Stomach (tissue), 9 donors: ENCODE results near the gene MSI1. TPM values are rescaled to one million over a fixed set of nuclear protein-coding genes. Genes with fewer than 3 reads are reported as not detected.

Source experiments
- DNase-seq, 2 donors: peaks; one replicate each; pipeline versions ENCODE4 v3.0.0 to v3.0.0-alpha.2; 2013 to 2019
- H3K27ac ChIP-seq, 5 donors: fragments of 200-600 bp in 4 of 5; sonication (generic) in 4 of 5; one replicate each; pipeline ENCODE4 v1.5.1; 2013 to 2019; ENCODE audit warnings: mild to moderate bottlenecking in 1 of 5, moderate library complexity in 1 of 5
- H3K27me3 ChIP-seq, 3 donors: fragments of 200-600 bp; sonication (generic); one replicate each; pipeline ENCODE4 v1.5.1; 2017 to 2019; ENCODE audit warnings: mixed run types in 1 of 3
- H3K36me3 ChIP-seq, 4 donors: fragments of 200-600 bp; sonication (generic); 1 replicate in 3 of 4; 2 replicates in 1 of 4; pipeline ENCODE4 v1.5.1; 2016 to 2019
- H3K4me1 ChIP-seq, 4 donors: fragments of 200-600 bp; sonication (generic); one replicate each; pipeline ENCODE4 v1.5.1; 2016 to 2019
- H3K4me3 ChIP-seq, 4 donors: fragments of 200-600 bp; sonication (generic) in 3 of 4; one replicate each; pipeline ENCODE4 v1.5.1; 2016 to 2019; ENCODE audit warnings: mild to moderate bottlenecking in 1 of 4
- H3K9me3 ChIP-seq, 4 donors: fragments of 200-600 bp; sonication (generic); one replicate each; pipeline ENCODE4 v1.5.1; 2016 to 2019
- EP300 ChIP-seq: sonication (generic); formaldehyde crosslinking; IDR thresholded peaks from one replicate; pipeline ENCODE4 v1.6.1; 2017; ENCODE audit warnings: antibody characterized with exemption
- POLR2A ChIP-seq, 4 donors: fragments of 450-650 bp; IDR thresholded peaks; one replicate each; pipeline ENCODE4 v1.6.1; 2016; ENCODE audit warnings: antibody characterized with exemption in 4 of 4, control low read depth in 2 of 4, mild to moderate bottlenecking in 1 of 4, moderate library complexity in 1 of 4
- POLR2AphosphoS5 ChIP-seq, 3 donors: sonication (generic); formaldehyde crosslinking; IDR thresholded peaks; one replicate each; pipeline ENCODE4 v1.6.1; 2016; ENCODE audit warnings: antibody characterized with exemption in 3 of 3
- WGBS, 5 donors: extraction: QIAGEN DNeasy Blood & Tissue Kit in 3 of 5; methylation state at CpG; one replicate each; pipeline versions ENCODE4 v1.1.5 to v1.1.7; 2013 to 2018; 5-methylcytosine and 5-hydroxymethylcytosine counted together
- intact Hi-C: fragments of 100-400 bp; cut with DNase I; formaldehyde crosslinking; loops from one replicate; pipeline ENCODE4 v1.15.1; 2023; ENCODE audit warnings: low total_unique reads
- polyA plus RNA-seq, 3 donors: library from polyadenylated mRNA; stranded (reverse); fragments of 200-250 nt; gene quantifications; one replicate each; pipeline ENCODE4 v1.2.3, GENCODE V29; 2013
- total RNA-seq, 5 donors: library from RNA; depleted of rRNA; stranded (reverse); fragments of >200 nt; gene quantifications; one replicate each; pipeline versions ENCODE4 v1.1.0 to v1.2.3, GENCODE V29; 2014 to 2016
- TF ChIP-seq, protein P1 (sequence below), 7 experiments: fragments of 450-650 bp in 4 of 7; fragments of 200-600 bp in 3 of 7; sonication (generic) in 3 of 7; IDR thresholded peaks; one replicate each; pipeline ENCODE4 v1.5.1; 2016 to 2019; ENCODE audit warnings: antibody characterized with exemption in 7 of 7, control low read depth in 2 of 7, mild to moderate bottlenecking in 1 of 7
- donor health status: healthy with polysubstance abuse.
- donor health status: Bipolar disorder and iron deficiency.
- donor health status: healthy.

Gene MSI1
- total and polyA plus RNA-seq, 8 donors, result 0.58 to 7.1 (median 1.6) TPM; not detected in 2

GRCh38 chr12:120321382-120322202 is 47.4 kb downstream of the MSI1 start:
- Histone ChIP-seq H3K9me3 (no peaks in the 10 kb centered on the region), H3K36me3 (no peaks in the 10 kb centered on the region), H3K4me3 (no peak overlapping the region), H3K27ac (peak overlapping the region; percentile 69 to 87 (median 79)), H3K27me3 (no peaks in the 10 kb centered on the region), H3K4me1 (peaks cover 31 to 50% (median 42%) of the 10 kb centered on the region in 4 donors)
- TF ChIP-seq EP300, result no peak
- TF ChIP-seq POLR2A (IDR thresholded peaks at IDR 0.05), result no peak
- TF ChIP-seq POLR2AphosphoS5 (IDR thresholded peaks at IDR 0.05), result peak; percentile 8 to 68 (median 67)
- TF ChIP-seq, protein P1, sequence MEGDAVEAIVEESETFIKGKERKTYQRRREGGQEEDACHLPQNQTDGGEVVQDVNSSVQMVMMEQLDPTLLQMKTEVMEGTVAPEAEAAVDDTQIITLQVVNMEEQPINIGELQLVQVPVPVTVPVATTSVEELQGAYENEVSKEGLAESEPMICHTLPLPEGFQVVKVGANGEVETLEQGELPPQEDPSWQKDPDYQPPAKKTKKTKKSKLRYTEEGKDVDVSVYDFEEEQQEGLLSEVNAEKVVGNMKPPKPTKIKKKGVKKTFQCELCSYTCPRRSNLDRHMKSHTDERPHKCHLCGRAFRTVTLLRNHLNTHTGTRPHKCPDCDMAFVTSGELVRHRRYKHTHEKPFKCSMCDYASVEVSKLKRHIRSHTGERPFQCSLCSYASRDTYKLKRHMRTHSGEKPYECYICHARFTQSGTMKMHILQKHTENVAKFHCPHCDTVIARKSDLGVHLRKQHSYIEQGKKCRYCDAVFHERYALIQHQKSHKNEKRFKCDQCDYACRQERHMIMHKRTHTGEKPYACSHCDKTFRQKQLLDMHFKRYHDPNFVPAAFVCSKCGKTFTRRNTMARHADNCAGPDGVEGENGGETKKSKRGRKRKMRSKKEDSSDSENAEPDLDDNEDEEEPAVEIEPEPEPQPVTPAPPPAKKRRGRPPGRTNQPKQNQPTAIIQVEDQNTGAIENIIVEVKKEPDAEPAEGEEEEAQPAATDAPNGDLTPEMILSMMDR (IDR thresholded peaks at IDR 0.05), result no peak
- 35 to 52% (median 42%) methylated on average over 13 of the region's 13 CpGs for WGBS, 5 donors
- DNase-seq, result peak; percentile 51 to 83
- intact Hi-C loops, result no loop called here

DNA sequence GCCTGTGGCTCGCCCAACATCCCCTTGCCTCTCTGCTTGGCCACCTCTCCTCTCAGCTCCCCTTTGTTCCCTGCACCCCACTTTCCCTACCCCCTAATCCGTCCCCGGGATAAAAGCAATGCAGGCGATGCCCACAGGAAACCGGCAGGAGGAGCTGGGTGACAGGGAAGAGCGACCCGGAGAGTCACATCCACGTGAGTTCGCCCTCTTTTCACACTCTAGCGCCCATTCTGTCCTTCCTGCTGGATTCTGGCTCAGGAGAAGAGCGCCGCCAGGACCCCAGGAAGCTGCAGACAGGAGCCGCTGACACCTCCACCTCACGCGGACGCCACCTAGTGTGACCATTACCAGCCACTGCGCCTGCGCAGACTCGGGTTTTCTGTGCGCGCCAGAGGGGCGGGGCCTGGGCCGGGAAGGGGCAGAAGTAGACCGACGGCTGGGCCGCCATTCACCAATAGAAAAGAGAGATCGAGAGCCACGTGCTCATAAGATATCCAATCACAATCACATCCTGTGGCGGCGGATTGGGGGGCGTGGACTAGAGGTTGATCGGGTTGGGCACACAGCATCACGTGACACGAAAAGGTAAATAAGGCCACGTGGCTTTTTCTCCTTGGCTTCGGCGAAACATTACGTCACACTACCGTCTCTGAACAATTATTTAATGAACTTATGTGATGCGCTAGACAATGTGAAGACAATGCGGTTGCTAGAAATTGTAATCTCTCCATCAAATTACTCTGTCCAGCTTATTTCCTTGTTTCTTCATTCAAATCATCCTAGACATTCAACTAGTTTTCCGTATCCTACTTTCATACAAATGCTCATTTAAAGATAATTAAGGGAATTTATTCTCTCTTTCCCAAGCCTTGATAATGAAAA is 51.5 kb downstream of the MSI1 start:
- no peaks in the 10 kb centered on the region for H3K9me3 ChIP-seq
- DNase-seq, result peak; percentile 99
- peak overlapping the region; percentile 87 to 93 (median 90) for H3K27ac ChIP-seq
- TF ChIP-seq, protein P1 (IDR thresholded peaks at IDR 0.05), result peak in 5 of 7 experiments; percentile 42 to 83 (median 65)
- peak; percentile 74 to 97 (median 97) for TF ChIP-seq POLR2AphosphoS5 (IDR thresholded peaks at IDR 0.05)
- TF ChIP-seq POLR2A (IDR thresholded peaks at IDR 0.05), result peak in 2 of 4 donors; percentile 78 to 87
- no peak for TF ChIP-seq EP300
- WGBS, 5 donors, result 2 to 3% (median 2%) methylated on average over 31 to 42 of the region's 42 CpGs
- no peaks in the 10 kb centered on the region for H3K36me3 ChIP-seq
- intact Hi-C loops, result no loop called here
- no peaks in the 10 kb centered on the region for H3K27me3 ChIP-seq
- H3K4me1 ChIP-seq, result peaks cover 20 to 35% (median 28%) of the 10 kb centered on the region in 4 donors
- H3K4me3 ChIP-seq, result peak overlapping the region; percentile 51 to 71 (median 59)

DNA sequence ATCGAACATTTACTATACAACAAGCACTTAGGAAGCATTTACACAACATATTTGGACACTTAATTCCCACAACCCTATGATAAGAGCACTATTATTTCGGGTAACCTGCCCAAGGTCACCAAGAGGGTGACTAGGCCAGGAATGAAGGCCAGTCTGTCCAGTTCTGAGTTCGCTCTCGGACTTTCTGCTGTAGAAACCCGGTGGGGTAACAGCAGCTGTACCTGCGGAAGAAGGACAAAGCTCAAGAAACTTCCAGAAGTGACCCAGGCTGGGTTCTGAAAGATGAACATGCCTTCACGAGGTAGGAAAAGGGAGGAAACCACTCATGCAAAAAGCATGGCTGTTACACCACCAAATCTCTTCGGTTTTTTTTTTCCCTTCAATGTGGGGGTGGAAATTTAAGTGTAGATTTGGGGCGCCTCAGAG is 52.2 kb downstream of the MSI1 start:
- H3K27me3 ChIP-seq, result no peaks in the 10 kb centered on the region
- H3K9me3 ChIP-seq, result no peaks in the 10 kb centered on the region
- H3K27ac ChIP-seq, result peak overlapping the region; percentile 87 to 93 (median 90)
- no peaks in the 10 kb centered on the region for H3K36me3 ChIP-seq
- 15 to 43% (median 26%) methylated on average over 9 of the region's 9 CpGs for WGBS, 5 donors
- TF ChIP-seq POLR2AphosphoS5 (IDR thresholded peaks at IDR 0.05) (no peak), EP300 (no peak), POLR2A (IDR thresholded peaks at IDR 0.05) (no peak)
- TF ChIP-seq, protein P1 (IDR thresholded peaks at IDR 0.05), result no peak
- peaks cover 16 to 33% (median 23%) of the 10 kb centered on the region in 4 donors for H3K4me1 ChIP-seq
- peak overlapping the region; percentile 51 to 71 (median 59) for H3K4me3 ChIP-seq
- peak in 1 of 2 donors; percentile 55 for DNase-seq
- intact Hi-C loops, result no loop called here

DNA sequence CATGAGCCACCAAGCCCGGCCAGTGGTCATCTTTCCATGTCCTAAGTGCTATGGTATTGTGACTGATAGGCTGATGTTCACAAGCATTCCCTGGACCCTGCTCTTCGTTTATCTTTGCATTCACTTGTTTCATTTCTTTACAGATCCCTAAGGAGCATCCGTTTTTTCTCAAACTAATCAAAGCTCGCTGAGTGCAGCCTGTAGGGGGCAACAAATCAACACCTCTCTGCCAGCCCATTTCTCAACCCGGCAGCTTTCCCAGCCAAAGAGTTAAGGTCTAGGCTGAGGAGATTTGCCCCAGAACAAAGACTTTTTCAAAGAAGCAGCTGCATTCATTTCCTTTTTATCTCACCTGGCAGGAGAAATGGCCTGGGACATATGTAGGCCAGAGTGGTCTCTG is 54.7 kb downstream of the MSI1 start:
- Histone ChIP-seq H3K27me3 (no peaks in the 10 kb centered on the region), H3K27ac (no peak overlapping the region), H3K9me3 (no peaks in the 10 kb centered on the region), H3K36me3 (no peaks in the 10 kb centered on the region), H3K4me1 (peaks cover 0 to 24% (median 14%) of the 10 kb centered on the region in 4 donors), H3K4me3 (no peak overlapping the region)
- WGBS, 5 donors, result 55 to 69% (median 63%) methylated on average over 5 of the region's 5 CpGs
- TF ChIP-seq EP300 (no peak), POLR2A (IDR thresholded peaks at IDR 0.05) (no peak), POLR2AphosphoS5 (IDR thresholded peaks at IDR 0.05) (no peak)
- TF ChIP-seq, protein P1 (IDR thresholded peaks at IDR 0.05), result no peak
- intact Hi-C loops, result no loop called here
- no peak for DNase-seq
